ENCODE data around the gene RNLS. TPM values are rescaled to one million over a fixed set of nuclear protein-coding genes. Genes with fewer than 3 reads are reported as not detected.

The RNLS gene
- total RNA-seq, 2 experiments from 2014 or later: not detected

DNA sequence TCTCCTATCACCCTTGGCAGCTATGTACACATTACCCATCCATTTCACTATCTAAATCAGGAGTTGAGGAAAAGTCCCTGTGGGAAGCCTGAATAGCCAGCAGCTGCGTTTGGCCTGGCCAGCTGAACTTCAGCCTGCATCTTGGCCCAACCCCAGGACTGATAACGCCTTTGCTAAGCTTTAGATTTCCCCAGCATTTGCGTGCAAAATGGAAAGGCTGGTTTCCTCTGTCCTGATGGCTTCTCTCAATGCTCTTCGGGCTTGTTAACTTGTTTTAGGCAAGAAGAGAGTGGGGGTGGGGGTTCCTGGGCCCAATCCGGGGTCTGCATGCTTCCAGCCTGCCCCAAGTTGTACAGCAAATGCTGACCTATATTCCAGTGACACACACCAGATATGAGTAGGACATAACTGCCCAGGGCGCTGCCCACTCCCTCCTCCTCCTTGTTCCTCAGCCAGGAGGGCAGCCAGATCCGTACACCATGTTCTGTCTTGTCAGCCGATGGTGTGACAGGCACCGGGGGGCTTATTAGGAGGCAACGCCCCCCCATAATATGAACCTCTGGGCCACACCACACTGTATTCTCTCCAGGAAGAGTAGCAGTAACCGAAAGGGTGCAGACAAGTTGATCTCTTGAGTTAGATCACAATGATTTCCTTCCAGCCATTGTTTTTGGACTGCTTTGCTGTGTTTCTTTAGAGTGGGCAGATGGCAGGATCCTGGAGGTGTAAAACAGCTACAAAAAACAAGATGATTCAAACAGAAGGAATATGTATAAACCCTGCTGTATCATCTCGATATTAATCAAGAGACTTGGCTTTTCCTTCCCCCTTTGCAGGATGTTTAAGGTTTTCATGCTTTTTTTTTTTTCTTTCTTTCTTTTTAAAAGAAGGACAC, 339.0 kb downstream of the RNLS start:
- Histone ChIP-seq H2AFZ (ENCODE audit: low read length) (no peak overlapping the region), H3K27ac (ENCODE audit: low read depth, low read length, poor library complexity, severe bottlenecking) (no peak overlapping the region), H3K79me2 (ENCODE audit: insufficient read depth, low read depth, low read length) (no peaks in the 10 kb centered on the region), H4K20me1 (ENCODE audit: insufficient read depth, low read length) (no peaks in the 10 kb centered on the region), H3K4me1 (ENCODE audit: insufficient read depth, low read length, poor library complexity, severe bottlenecking) (no peaks in the 10 kb centered on the region), H3K4me2 (ENCODE audit: low read length) (no peak overlapping the region), H3K36me3 (ENCODE audit: insufficient read depth, low read length) (no peaks in the 10 kb centered on the region), H3K4me3 (ENCODE audit: low read depth, low read length, poor library complexity, severe bottlenecking) (no peak overlapping the region), H3K9me2 (ENCODE audit: insufficient read depth, low read length) (no peaks in the 10 kb centered on the region), H3K9me3 (ENCODE audit: low read length) (no peaks in the 10 kb centered on the region)
- intact Hi-C loops (cut with micrococcal nuclease; ENCODE audit: unreplicated experiment): no loop called here
- no peak for DNase-seq (ENCODE audit: low spot score)
- POLR2A ChIA-PET: interaction anchor here (0.7 kb wide), 3 partner anchors 17 to 512 kb away, joined by 3 to 5 read pairs (median 4); no protein-coding TSS in a partner anchor
- CTCF ChIA-PET (ENCODE audit: unreplicated experiment): no interaction called here
- BruUV-seq (replicated peaks): no TSS peak
- TF ChIP-seq EZH2phosphoT487 (IDR thresholded peaks at IDR 0.05; ENCODE audit: borderline replicate concordance, low read depth, low read length) (no peak), CTCF (conservative IDR thresholded peaks at IDR 0.05; ENCODE audit: low read length) (no peak)

DNA sequence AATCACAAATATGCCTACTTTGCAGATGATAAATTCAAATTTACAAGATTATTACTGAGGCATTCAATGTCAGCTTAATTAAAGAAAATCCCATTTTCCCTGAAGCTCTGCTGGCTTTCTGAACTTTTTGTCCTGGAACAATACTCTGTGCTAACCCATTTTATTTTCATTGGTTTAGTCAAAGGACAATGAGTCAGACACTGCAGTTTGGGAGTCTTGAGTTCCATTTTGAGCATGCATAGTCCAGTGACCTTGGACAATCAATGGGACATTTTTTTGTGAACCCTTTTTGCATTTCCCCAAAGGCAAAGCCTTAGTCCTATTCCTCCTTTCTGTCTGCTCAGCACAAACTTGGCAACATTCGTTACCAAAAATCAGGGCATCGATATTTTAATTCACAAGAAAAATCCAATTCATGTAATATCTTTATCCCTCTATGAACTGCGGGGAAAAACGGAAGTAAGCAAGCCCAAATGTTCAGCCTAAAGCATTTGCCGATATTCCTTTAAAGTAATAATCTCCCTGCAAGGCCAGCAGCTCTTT, 339.8 kb downstream of the RNLS start:
- DNase-seq (ENCODE audit: low spot score): no peak
- Histone ChIP-seq H3K4me1 (ENCODE audit: insufficient read depth, low read length, poor library complexity, severe bottlenecking) (no peaks in the 10 kb centered on the region), H2AFZ (ENCODE audit: low read length) (no peak overlapping the region), H3K27ac (ENCODE audit: low read depth, low read length, poor library complexity, severe bottlenecking) (no peak overlapping the region), H3K9me2 (ENCODE audit: insufficient read depth, low read length) (no peaks in the 10 kb centered on the region), H4K20me1 (ENCODE audit: insufficient read depth, low read length) (no peaks in the 10 kb centered on the region), H3K9me3 (ENCODE audit: low read length) (no peaks in the 10 kb centered on the region), H3K79me2 (ENCODE audit: insufficient read depth, low read depth, low read length) (no peaks in the 10 kb centered on the region), H3K4me3 (ENCODE audit: low read depth, low read length, poor library complexity, severe bottlenecking) (no peak overlapping the region), H3K4me2 (ENCODE audit: low read length) (no peak overlapping the region), H3K36me3 (ENCODE audit: insufficient read depth, low read length) (no peaks in the 10 kb centered on the region)
- TF ChIP-seq EZH2phosphoT487 (IDR thresholded peaks at IDR 0.05; ENCODE audit: borderline replicate concordance, low read depth, low read length): no peak
- no peak for TF ChIP-seq CTCF (conservative IDR thresholded peaks at IDR 0.05; ENCODE audit: low read length)
- BruUV-seq (replicated peaks): no TSS peak
- ChIA-PET CTCF (ENCODE audit: unreplicated experiment) (no interaction called here), POLR2A (no interaction called here)
- intact Hi-C loops (cut with micrococcal nuclease; ENCODE audit: unreplicated experiment): no loop called here

DNA sequence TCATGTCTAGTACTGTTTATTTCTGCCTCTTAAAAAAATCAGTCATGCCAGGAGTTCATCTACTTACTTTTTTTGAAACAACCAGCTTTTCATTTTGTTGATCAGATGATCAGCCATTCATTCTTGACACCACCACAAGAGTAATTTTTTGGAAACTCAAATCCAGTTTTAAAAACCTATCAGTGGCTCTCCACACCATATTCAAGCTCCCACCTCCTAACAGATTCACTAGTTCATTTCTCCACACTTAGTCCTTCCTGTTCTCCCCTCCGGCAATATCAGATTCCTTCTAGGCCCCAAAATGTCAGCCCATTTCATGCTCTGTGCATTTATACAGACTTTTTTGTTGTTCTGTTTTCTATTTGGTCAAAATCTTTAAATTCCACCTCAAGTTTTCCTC, 341.6 kb downstream of the RNLS start:
- H3K4me1 ChIP-seq (ENCODE audit: insufficient read depth, low read length, poor library complexity, severe bottlenecking): no peaks in the 10 kb centered on the region
- H3K79me2 ChIP-seq (ENCODE audit: insufficient read depth, low read depth, low read length): no peaks in the 10 kb centered on the region
- POLR2A ChIA-PET: interaction anchor here (0.7 to 1.5 kb wide), 2 partner anchors 19 to 286 kb away, joined by 4 read pairs; no protein-coding TSS in a partner anchor
- no peak overlapping the region for H2AFZ ChIP-seq (ENCODE audit: low read length)
- BruUV-seq (replicated peaks): no TSS peak
- CTCF ChIA-PET (ENCODE audit: unreplicated experiment): no interaction called here
- H3K4me3 ChIP-seq (ENCODE audit: low read depth, low read length, poor library complexity, severe bottlenecking): no peak overlapping the region
- no peak for DNase-seq (ENCODE audit: low spot score)
- TF ChIP-seq CTCF (conservative IDR thresholded peaks at IDR 0.05; ENCODE audit: low read length): no peak
- TF ChIP-seq EZH2phosphoT487 (IDR thresholded peaks at IDR 0.05; ENCODE audit: borderline replicate concordance, low read depth, low read length): no peak
- H4K20me1 ChIP-seq (ENCODE audit: insufficient read depth, low read length): no peaks in the 10 kb centered on the region
- no peak overlapping the region for H3K27ac ChIP-seq (ENCODE audit: low read depth, low read length, poor library complexity, severe bottlenecking)
- no peaks in the 10 kb centered on the region for H3K9me3 ChIP-seq (ENCODE audit: low read length)
- H3K9me2 ChIP-seq (ENCODE audit: insufficient read depth, low read length): no peaks in the 10 kb centered on the region
- intact Hi-C loops (cut with micrococcal nuclease; ENCODE audit: unreplicated experiment): no loop called here
- H3K36me3 ChIP-seq (ENCODE audit: insufficient read depth, low read length): no peaks in the 10 kb centered on the region
- no peak overlapping the region for H3K4me2 ChIP-seq (ENCODE audit: low read length)

Data from OCI-LY7 (cell line).